Glomerular visceral epithelial cell (primary cell): Measurements from ENCODE around the gene HLA-DRB5.
"Not testable (repeated sequence)": the region's sequence is repeated elsewhere in the genome, so short reads cannot be mapped to it uniquely, and the experiment has no call there.

ENCODE experiments used
- DNase-seq: peaks from one replicate; pipeline ENCODE4 v3.0.0-alpha.2; 2016; ENCODE audit errors: extremely low spot score

The HLA-DRB5 gene

GRCh38 chr6:32501016-32501415 lies 29.1 kb downstream of the HLA-DRB5 start:
- no peak for DNase-seq

DNA sequence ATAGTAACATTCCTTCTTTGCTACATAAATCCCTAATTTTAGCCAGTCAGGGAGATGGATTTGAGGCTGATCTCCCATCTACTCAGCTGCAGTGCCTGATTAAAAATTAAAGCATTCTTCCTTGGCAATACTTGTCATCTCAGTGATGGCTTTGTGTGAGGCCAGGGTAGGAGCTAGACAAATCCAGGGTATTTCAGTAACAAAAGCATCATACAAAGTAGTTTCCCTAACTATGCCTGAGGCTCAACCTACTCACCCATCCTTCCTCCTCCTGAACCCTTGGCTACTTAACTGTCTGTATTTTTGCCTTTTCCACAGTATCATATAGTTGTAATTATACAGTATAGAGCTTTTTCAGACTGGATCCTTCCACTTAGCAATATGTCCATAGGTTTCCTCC lies 37.7 kb downstream of the HLA-DRB5 start:
- DNase-seq = no peak

DNA sequence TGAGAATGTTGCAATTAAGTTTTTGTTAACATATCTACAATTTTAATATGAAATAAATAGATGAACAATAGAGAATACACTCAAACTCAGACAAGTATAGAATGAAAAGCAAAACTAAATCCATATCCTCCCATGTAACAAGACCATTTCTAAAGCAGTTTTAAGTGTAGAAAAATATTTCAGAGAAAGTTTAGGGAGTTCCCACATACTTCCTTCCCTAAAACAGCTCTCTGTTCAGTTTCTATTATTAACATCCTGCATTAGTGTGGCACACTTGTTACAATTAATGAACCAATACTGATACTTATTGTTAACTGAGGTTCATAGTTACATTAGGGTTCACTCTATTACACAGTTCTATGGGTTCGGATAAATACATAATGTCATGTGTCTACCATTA lies 38.4 kb downstream of the HLA-DRB5 start:
- no peak for DNase-seq

GRCh38 chr6:32488083-32488482 lies 42.0 kb downstream of the HLA-DRB5 start:
- DNase-seq = no peak

DNA sequence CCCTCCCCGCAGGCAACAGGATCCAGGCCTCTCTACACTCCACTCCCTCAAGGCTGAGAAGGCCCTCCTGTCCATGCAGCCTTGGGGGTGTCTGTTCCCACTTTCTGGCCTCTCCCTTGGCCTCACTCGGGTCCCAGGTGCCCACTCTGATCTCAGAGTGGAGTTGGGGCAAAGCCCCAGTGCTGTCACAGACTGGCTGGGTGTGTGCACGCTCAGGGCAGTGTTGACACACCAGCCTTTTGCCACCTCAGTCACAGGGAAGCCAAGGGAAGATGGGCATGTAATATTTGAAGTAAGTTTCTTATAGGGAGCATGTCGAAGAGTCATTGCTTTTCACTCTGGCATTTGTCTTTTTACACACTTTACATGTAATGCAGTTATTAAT lies 45.5 kb downstream of the HLA-DRB5 start:
- DNase-seq = no peak

- no peak for DNase-seq
Observed at GRCh38 chr6:32483968-32484613, 46.0 kb downstream of the HLA-DRB5 start.

DNA sequence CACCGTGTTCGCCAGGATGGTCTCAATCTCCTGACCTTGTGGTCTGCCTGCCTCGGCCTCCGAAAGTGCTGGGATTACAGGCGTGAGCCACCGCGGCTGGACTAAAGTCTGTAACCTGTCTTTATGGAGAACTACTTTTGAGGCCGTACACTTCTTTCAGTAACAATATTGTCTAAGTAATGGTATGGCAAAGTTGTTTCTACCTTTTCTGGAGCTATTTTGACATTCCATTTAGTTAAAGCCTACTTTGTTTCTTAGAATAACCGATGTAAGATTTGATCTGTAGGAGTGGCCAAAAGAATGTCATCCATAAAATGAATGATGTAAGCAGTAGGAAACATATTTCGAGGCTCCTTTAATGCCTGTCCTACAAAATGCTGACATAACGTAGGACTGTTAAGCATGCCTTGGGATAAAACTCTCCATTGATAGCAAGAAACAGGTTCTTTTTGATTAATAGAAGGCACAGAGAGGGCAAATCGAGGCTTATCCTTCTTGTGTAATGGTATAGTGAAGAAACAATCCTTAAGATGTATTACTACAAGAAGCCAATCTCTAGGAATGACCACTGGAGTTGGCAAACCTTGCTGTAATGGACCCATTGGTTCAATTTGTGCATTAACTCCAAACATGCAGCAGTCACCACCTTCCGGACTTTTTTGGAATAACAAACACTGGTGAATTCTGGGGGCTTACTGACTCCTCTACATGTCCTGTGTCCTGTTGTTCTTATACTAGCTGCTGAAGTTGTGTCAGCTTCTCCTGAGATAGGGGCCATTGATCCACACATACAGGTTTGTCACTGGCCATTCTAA lies 54.5 kb downstream of the HLA-DRB5 start:
- no peak for DNase-seq

DNA sequence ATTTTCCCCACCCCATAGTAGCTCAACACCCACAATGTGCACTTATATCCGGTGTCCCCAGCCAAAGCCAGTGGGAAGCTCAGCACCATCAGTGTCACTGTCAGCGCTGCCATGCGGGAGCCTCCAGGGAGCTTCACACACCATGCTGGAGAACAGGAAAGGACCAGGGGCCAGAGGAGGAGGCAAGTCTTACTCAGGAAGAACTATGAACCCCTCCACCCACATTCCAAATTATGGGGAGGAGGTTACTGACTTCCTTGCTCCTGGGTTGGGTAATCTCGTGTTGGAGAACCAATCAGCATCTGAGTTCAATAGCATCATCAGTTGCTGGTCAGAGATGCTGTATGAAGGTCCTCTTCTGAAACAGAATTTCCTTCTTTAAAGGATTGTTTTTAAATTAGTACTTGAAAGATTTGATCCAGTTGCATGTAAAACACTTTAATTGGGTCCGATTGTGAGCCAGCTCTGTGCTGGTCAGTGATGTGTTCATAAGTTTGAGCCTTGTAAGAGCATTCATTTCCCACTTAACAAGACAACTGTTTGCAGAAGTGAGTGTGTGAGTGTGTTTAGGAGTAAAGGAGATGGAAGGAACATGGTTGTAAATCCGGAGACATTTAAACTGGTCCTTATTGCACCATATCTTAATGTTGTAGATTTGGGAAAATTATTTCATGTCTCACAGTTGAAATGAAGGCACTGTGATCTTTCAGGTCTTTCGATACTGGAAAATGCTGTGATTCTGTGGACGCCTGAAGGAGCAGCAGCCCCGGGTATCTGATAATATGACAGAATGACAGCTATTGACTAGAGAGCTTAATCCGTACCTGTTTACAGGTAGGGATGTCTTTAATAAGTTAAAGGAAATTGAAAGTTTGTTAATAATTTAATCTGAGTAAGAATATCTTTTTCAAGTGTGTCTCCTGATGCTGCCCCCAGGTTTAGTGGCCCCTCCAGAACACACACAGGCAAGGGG lies 56.4 kb downstream of the HLA-DRB5 start:
- not testable (repeated sequence) for DNase-seq

GRCh38 chr6:32472781-32473375 lies 57.2 kb downstream of the HLA-DRB5 start:
- no peak for DNase-seq

DNA sequence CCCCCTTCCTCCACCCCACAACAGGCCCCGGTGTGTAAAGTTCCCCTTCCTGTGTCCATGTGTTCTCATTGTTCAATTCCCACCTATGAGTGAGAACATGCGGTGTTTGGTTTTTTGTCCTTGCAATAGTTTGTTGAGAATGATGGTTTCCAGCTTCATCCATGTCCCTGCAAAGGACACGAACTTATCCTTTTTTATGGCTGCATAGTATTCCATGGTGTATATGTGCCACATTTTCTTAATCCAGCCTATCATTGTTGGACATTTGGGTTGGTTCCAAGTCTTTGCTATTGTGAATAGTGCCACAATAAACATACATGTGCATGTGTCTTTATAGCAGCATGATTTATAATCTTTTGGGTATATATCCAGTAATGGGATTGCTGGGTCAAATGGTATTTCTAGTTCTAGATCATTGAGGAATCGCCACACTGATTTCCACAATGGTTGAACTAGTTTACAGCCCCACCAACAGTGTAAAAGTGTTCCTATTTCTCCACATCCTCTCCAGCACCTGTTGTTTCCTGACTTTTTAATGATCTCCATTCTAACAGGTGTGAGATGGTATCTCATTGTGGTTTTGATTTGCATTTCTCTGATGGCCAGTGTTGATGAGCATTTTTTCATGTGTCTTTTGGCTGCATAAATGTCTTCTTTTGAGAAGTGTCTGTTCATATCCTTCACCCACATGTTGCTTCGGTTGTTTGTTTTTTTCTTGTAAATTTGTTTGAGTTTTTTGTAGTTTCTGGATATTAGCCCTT lies 62.2 kb downstream of the HLA-DRB5 start:
- not testable (repeated sequence) for DNase-seq
